Measurements from ENCODE around the gene BRD4.

DNA sequence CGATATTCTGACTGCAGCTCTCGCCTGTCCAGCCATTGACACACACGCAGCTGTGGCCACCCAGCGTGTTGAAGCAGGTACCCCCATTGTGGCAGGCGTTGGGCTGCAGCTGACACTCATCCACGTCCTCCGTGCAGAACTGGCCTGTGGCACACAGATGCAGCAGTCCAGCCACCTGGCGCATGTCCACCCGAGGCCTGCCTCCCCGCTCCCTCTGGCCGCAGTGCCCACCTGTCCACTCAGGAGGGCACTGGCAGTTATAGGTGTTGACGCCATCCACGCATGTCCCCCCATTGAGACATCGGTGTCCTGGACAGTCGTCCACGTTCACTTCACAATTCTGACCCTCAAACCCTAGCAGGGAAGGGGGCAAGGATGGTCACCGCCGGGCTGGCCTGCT, 140.8 kb downstream of the BRD4 start:
- TF ChIP-seq, protein P1, sequence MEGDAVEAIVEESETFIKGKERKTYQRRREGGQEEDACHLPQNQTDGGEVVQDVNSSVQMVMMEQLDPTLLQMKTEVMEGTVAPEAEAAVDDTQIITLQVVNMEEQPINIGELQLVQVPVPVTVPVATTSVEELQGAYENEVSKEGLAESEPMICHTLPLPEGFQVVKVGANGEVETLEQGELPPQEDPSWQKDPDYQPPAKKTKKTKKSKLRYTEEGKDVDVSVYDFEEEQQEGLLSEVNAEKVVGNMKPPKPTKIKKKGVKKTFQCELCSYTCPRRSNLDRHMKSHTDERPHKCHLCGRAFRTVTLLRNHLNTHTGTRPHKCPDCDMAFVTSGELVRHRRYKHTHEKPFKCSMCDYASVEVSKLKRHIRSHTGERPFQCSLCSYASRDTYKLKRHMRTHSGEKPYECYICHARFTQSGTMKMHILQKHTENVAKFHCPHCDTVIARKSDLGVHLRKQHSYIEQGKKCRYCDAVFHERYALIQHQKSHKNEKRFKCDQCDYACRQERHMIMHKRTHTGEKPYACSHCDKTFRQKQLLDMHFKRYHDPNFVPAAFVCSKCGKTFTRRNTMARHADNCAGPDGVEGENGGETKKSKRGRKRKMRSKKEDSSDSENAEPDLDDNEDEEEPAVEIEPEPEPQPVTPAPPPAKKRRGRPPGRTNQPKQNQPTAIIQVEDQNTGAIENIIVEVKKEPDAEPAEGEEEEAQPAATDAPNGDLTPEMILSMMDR (IDR thresholded peaks at IDR 0.05), result no peak
- TF ChIP-seq POLR2A (IDR thresholded peaks at IDR 0.05), result no peak
